ENCODE data around the gene SETBP1.

Gene SETBP1

DNA sequence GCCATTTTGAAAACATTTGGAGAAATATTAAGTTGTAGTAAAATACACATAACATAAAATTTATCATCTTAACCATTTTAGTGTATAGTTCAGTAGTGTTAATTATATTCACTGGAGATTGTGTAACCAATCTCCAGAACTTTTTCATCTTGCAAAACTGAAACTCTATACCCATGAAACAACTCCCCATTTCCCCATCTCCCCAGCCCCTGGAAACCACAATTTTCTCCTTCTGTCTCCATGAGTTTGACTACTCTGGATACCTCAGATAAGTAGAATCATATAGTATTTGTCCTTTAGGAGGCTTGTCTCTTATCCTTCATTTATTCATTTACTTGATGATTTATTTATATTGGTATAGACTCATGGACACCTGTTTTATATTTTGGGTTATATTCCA lies 392.9 kb downstream of the SETBP1 start:
- H3K4me3 ChIP-seq (ENCODE audit: low read depth, low read length) = no peak overlapping the region
- TF ChIP-seq POLR2A (IDR thresholded peaks at IDR 0.05; ENCODE audit: extremely low read depth, insufficient read length) (no peak), MAX (IDR thresholded peaks at IDR 0.05; ENCODE audit: low read depth, low read length) (no peak), MYC (IDR thresholded peaks at IDR 0.05; ENCODE audit: low read depth, low read length) (no peak)
- TF ChIP-seq, protein P1, sequence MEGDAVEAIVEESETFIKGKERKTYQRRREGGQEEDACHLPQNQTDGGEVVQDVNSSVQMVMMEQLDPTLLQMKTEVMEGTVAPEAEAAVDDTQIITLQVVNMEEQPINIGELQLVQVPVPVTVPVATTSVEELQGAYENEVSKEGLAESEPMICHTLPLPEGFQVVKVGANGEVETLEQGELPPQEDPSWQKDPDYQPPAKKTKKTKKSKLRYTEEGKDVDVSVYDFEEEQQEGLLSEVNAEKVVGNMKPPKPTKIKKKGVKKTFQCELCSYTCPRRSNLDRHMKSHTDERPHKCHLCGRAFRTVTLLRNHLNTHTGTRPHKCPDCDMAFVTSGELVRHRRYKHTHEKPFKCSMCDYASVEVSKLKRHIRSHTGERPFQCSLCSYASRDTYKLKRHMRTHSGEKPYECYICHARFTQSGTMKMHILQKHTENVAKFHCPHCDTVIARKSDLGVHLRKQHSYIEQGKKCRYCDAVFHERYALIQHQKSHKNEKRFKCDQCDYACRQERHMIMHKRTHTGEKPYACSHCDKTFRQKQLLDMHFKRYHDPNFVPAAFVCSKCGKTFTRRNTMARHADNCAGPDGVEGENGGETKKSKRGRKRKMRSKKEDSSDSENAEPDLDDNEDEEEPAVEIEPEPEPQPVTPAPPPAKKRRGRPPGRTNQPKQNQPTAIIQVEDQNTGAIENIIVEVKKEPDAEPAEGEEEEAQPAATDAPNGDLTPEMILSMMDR (IDR thresholded peaks at IDR 0.05; ENCODE audit: low read depth, low read length) = no peak
- peak; percentile 54 for DNase-seq (ENCODE audit: low read depth)

DNA sequence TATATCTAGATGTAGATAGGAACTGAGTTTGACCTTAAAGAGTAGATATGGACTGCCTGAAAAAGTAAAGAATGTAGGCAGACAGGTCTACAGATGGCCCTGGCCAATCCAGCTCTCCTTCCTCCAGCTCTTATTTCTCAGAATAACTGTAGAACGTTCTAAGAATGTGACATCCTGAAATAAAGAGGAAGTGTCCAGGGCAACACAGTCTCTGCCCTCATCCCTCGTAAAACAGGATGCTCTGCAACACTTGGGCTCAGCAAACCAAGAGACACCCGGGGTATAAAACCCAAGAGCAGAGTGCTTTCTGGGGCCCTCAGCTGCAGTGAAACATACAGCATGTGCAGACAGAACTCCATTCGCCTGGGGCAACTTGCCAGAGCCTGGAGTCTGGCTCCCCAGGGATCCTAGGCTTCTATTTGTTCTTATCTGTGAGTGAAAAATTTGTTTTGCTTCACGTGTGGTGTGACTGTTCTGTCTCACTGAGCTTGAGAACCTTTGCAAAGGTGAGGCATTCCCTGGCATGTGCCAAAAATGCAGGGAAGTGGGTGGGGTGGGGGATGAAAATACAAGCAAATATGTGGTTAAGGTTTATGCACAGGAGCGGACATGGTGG lies 401.0 kb downstream of the SETBP1 start:
- DNase-seq (ENCODE audit: low read depth) = peak; percentile 52
- H3K4me3 ChIP-seq (ENCODE audit: low read depth, low read length) = no peak overlapping the region
- TF ChIP-seq MYC (IDR thresholded peaks at IDR 0.05; ENCODE audit: low read depth, low read length) = no peak
- TF ChIP-seq, protein P1 (IDR thresholded peaks at IDR 0.05; ENCODE audit: low read depth, low read length) = no peak
- TF ChIP-seq MAX (IDR thresholded peaks at IDR 0.05; ENCODE audit: low read depth, low read length) = no peak
- no peak for TF ChIP-seq POLR2A (IDR thresholded peaks at IDR 0.05; ENCODE audit: extremely low read depth, insufficient read length)

DNA sequence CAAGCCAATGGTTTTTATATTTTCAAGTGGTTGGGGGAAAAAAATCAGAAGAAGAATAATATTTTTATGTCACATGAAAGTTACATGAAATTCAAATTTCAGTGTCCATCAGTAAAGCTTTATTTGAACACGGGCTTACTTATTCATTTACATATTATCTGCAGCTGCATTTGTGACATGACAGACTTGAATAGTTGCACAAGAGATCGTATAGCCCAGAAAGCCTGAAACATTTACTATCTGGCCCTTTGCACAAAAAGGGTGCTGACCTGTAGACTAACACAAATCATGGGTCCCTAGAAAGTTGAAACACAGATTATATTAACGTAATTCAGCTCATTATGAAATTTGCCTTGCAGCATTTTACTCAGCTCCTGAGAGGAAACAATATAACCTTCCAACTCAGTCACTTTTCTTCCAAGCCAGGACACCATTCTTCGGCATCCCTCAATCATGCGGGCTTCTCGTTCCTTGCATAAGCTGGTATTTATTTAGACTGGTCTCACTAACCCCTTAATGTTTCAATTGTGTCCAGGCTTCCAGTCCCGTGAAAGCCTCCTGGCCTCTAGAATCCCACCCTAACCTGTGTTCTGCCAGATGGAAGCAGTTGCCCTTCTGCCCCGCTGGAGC lies 402.7 kb downstream of the SETBP1 start:
- H3K4me3 ChIP-seq (ENCODE audit: low read depth, low read length) = no peak overlapping the region
- no peak for DNase-seq (ENCODE audit: low read depth)
- TF ChIP-seq MYC (IDR thresholded peaks at IDR 0.05; ENCODE audit: low read depth, low read length) (no peak), MAX (IDR thresholded peaks at IDR 0.05; ENCODE audit: low read depth, low read length) (no peak), POLR2A (IDR thresholded peaks at IDR 0.05; ENCODE audit: extremely low read depth, insufficient read length) (no peak)
- TF ChIP-seq, protein P1 (IDR thresholded peaks at IDR 0.05; ENCODE audit: low read depth, low read length) = no peak

DNA sequence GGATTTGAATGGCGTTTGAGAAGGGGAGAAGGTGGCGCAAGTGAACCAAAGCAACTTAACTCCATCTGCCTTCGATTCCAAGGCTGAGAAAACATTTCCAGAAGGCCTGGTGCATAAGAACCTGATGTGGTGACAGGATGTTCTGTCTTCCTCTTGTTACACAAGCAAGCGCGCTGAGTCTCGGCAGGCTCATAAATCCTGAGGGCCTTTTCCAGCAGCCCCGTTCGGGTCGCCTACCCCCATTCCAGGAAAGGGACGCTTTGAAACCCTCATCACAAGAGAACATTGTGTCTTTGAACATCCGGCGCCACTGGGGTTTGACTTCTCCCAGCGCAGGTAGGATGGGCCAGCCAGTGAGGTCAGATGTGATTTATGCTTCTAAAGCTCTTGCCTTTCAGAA lies 403.5 kb downstream of the SETBP1 start:
- TF ChIP-seq MAX (IDR thresholded peaks at IDR 0.05; ENCODE audit: low read depth, low read length) = no peak
- TF ChIP-seq POLR2A (IDR thresholded peaks at IDR 0.05; ENCODE audit: extremely low read depth, insufficient read length) = no peak
- TF ChIP-seq MYC (IDR thresholded peaks at IDR 0.05; ENCODE audit: low read depth, low read length) = no peak
- TF ChIP-seq, protein P1 (IDR thresholded peaks at IDR 0.05; ENCODE audit: low read depth, low read length) = no peak
- no peak for DNase-seq (ENCODE audit: low read depth)
- no peak overlapping the region for H3K4me3 ChIP-seq (ENCODE audit: low read depth, low read length)

- no peak overlapping the region for H3K4me3 ChIP-seq (ENCODE audit: low read depth, low read length)
- DNase-seq (ENCODE audit: low read depth) = no peak
- TF ChIP-seq, protein P1 (IDR thresholded peaks at IDR 0.05; ENCODE audit: low read depth, low read length) = no peak
- no peak for TF ChIP-seq MAX (IDR thresholded peaks at IDR 0.05; ENCODE audit: low read depth, low read length)
- no peak for TF ChIP-seq POLR2A (IDR thresholded peaks at IDR 0.05; ENCODE audit: extremely low read depth, insufficient read length)
- no peak for TF ChIP-seq MYC (IDR thresholded peaks at IDR 0.05; ENCODE audit: low read depth, low read length)
Observed at GRCh38 chr18:45085916-45086624, 405.4 kb downstream of the SETBP1 start.

Data from NB4 (cell line).